NCI-H69 (cell line): Measurements from ENCODE around the gene WASHC2A.
"Not testable (repeated sequence)": the region's sequence is repeated elsewhere in the genome, so short reads cannot be mapped to it uniquely, and the experiment has no call there.

ENCODE experiments used
- DNase-seq: peaks from one replicate; lab custom pipeline; 2025; lab: John Stamatoyannopoulos, UW

Gene WASHC2A

DNA sequence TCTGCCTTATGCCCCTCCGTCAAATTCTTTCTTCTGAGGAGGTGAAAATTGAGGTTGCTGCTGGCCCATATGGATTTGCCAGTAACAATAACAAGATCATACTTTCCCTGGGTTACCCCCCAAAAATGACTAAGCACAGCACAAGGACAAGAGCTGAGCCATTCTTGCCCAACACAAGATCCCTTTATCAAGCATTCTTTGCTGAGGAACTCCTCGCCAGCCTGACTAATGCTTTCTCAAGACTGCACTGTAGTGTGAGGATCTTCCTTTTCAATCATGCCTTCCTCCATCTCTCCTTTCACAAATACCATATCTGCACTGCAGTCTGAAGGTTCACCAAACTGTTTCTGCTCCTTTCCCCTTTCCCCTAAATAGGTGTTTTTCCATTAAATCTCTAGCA, 92.1 kb downstream of the WASHC2A start:
- not testable (repeated sequence) for DNase-seq

DNA sequence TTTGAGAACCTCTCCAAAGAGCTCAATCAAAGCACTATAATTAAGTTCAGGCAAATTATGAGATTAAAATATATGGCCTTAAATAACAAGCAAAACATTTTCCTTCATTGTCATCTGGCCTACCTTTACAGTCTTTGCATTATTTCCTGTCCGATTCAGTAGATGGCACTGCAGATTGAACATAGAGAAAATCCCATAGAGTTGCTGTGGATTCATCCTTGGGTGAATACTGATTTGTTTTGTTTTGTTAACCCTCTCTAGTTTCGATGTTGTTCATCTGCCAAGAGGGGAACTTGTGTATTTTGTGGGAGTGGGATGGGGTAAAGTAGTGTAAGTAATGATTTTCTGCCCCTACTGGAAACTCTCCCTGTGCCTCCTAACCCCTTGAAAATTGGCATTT, 97.3 kb downstream of the WASHC2A start:
- DNase-seq, result not testable (repeated sequence)

DNA sequence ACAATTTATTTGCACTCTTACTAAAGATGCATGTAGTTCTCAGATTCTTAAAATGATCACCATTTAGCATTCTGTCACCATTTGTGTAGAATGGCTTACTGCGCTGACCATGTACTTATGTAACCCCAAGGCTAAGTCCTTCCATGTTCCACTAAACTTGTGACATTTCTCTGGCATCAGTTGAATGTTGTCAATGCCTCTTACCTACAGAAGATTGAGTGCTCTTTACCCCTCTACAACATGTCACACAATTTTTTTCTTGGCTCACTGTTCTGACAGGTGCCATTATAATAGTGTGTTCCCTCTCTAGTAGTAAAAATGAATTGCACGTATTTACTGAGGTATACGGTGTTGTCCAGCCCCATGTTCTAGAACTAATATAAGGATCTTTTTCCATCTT, 100.1 kb downstream of the WASHC2A start:
- not testable (repeated sequence) for DNase-seq

DNA sequence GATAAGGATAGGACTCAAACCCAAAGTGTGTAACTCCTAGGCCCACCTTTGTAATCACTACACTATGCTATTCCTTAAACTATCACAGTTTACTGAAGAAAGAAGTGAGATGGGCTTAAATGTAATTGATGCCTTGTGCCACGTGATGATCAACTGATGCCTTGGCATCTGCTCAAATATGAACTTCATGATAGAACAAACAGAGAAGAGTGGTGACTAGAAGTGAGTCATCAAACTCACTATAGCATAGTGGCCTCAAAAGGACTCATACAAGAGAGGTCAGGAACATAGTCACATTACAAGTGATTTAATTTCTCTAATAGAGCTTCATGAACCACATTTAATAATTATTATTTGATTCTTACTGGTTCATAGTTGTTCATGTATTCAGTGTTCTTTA, 101.8 kb downstream of the WASHC2A start:
- DNase-seq, result not testable (repeated sequence)

DNA sequence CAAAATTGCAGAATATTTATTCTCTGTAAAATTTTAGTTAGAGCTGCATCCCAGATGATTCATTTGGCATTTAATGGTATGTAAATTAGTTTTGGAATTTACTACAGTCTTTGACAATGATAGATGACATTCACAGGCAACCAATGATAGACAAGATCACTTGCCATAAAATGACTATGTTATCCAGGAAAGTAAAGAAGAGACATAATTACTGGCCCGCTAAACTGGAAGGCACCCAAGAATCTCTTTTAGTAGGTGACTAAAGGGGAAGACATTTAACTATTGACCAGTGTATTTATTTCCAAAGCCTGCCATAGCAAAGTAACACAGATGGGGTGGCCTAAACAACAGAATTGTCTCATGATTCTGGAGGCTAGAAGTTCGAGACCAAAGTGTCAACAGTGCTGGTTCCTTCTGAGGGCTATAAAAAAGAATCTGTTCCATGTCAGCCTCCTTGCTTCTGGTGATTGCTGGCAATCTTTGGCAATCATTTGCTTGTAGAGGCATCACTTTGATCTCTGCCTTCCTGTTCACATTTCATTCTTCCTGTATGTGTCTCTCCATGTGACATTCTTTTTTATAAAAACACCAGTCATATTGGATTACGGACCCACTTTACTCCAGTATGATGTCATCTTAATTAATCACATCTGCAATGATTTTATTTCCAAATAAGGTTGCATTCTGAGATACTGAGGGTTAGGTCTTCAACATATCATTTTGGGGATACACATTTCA, 107.2 kb downstream of the WASHC2A start:
- DNase-seq, result not testable (repeated sequence)
